HG03439 (cell line): Measurements from ENCODE around the gene GPC6.

Experiments
- ATAC-seq: cut with Tn5 transposase; IDR thresholded peaks from one replicate; pipeline ENCODE4 v1.9.1; 2021; ENCODE audit warnings: mild to moderate bottlenecking, moderate library complexity; ENCODE audit not compliant: unreplicated experiment

Gene GPC6

DNA sequence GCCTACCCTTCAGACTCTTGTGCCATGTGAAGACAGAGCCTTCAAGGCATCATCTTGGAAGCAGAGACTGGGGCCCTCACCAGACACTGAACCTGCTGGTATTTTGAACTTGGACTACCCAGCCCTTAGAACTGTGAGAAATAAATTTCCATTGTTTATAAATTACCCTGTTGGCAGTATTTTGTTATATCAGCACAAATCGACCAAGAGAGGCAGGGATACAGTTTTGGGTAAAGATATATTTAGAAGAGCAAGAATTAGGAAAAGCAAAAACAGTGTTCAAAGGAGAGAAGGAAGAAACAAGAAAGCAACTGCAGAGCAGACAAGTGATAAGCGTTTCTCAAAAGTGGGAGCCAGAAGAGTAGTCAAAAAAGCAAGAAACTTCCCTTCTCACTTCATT lies 652.1 kb downstream of the GPC6 start:
- no peak for ATAC-seq

DNA sequence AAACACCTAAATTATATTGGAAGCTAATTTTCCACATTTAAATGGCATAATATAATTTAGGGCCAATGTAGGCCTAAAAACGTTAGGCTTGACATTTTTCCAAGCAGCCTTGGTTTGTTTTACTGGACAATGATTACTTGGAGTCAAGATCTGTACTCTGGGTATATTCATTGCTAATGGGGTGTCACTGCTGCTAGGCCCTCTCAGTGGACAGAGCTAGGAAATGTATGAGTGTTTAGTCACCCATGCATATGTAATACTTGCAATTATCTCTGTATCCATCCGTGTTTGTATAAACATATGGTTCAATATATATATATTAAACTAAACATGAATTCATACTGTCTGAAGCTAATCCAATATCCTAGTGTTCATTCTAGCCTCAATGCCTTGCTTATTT lies 654.8 kb downstream of the GPC6 start:
- no peak for ATAC-seq

DNA sequence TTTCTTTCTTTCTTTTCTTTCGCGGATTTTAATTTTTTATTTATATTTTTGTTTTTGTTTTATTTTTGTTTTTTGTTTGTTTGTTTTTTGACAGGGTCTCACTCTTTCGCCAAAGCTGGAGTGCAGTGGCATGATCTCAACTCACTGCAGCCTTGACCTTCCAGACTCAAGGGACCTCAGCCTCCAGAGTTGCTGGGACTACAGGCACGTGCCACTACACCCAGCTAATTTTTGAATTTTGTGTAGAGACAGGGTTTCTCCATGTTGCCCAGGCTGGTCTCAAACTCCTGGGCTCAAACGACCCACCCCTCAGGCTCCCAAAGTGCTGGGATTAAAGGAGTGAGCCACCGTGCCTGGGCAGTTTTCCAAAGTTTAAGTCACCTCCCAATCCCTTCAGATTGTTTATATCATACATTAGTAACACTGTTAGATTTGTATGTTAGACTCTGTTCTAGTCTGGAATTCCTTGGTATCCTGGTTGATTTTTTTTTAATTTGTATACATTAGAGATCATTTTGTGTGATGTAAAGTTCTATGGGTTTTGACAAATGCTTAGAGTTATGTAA lies 655.6 kb downstream of the GPC6 start:
- ATAC-seq = no peak

- ATAC-seq = no peak
These were observed 662.9 kb downstream of the GPC6 start for GRCh38 chr13:93889430-93889951.

DNA sequence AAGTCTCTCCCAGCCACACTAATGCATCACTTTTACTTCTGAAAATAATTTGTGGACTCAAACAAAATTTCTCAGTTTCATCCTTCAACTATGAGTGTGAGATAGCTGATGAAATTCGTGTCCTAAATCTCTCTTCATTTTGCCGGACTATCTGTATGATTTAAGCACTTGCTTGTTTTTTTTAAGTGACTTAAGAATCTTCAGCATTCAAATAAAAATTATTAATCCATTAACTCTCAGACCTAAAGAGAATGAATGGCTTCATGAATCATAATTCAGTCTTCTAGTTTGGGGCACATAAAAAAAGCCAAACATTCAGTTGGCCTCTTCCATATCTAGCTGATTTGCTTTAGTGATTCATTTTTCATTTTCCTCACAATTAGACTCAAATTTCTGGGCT lies 673.4 kb downstream of the GPC6 start:
- no peak for ATAC-seq

GRCh38 chr13:93900731-93901130 lies 674.1 kb downstream of the GPC6 start:
- ATAC-seq = no peak

DNA sequence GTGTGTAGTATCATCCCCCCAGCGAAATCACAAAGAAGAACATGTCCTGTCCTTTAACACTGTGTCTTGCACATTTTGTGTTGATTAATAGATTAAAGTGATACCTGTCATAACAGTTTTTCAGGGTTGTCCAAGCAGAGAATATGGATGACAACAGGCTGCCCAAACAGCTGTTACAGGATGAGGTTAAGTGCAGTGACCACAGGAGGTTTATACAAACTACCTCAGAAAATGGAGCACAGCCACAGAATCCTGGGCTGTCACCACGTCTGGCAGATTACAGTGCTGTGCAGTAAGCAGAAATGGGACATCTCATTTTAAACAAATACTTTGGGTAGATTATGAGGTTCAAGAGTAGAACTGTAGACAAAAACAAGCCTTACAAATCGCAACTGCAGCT lies 677.3 kb downstream of the GPC6 start:
- no peak for ATAC-seq

- ATAC-seq = no peak
These were observed 688.7 kb downstream of the GPC6 start for GRCh38 chr13:93915269-93915809.

GRCh38 chr13:93922063-93922855 lies 695.7 kb downstream of the GPC6 start:
- no peak for ATAC-seq

DNA sequence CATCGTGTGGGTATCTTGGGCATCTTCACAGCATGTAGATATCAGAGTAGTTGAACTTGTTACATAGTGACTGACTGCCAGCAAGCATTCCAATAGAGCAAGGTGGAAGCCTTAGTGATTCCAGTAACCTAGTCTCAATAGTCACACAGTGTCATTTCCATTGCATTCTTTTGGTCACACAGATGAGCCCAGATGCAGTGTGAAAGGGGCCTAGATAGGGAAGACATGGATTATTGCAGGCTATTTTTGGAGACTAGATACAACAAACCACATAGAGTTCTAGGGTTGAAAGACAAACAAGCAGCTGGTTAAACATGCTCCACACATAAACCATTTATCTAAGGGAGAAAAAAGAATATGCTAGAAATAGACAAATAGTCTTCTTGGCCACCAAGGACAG lies 699.4 kb downstream of the GPC6 start:
- no peak for ATAC-seq

DNA sequence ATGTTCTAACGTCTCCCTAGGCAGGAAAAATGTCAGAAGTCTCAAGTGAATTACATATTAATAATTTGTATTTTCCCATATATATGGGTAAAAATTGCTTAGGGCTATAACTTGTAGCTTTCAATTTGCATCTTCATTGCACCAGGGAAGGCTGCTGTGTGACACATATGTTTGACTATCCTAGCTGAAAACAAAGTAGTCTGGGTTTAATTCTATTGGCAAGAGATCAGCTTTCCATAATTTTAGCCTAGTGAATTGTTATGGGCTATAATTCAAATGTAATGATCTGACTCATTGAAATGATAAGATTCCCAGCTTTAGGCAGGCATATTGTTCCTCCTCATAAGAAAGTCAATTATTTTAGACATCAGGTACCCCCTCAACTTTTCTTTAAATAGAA lies 699.8 kb downstream of the GPC6 start:
- ATAC-seq = no peak

GRCh38 chr13:93927431-93927830 lies 700.8 kb downstream of the GPC6 start:
- ATAC-seq = no peak

GRCh38 chr13:93932901-93933300 lies 706.3 kb downstream of the GPC6 start:
- ATAC-seq = no peak

DNA sequence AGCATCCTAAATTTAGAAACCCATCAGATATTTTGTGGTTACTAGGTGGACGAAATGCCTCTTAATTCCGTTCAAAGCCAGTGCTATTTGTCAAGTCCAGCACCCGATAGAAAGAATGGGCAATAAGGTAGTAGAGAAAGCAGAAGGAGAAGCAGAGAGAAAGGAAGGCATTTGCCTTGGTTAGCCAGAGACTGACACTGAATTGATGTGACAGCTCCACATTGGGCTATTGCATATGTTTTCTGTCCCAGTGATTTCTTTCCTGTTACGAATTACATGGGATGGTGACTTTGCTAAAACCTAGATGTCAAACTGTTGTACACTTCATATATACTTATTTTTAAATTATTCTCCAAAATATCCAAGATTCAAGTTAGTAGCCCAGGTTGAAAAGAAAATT lies 710.3 kb downstream of the GPC6 start:
- no peak for ATAC-seq

GRCh38 chr13:93941444-93941843 lies 714.8 kb downstream of the GPC6 start:
- ATAC-seq = no peak

- no peak for ATAC-seq
These were observed 715.4 kb downstream of the GPC6 start for GRCh38 chr13:93942016-93942415.

DNA sequence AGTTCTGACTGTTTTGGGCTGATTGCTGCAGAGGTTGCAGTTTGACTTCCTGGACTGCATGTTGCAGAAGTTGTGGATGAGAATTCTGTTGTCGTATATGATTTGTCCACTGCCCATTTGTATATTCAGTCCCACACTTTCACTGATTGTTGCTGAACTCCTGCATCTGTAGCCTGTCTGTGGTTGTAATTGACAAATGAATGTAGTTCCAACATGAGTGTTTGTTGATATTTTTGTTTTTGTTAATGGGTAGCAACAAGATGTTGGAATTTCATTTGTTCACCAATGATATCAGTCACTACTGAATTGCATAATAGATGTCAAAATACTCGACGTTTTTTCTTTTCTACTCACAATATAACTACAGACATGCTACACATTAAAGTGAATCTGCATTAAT lies 719.0 kb downstream of the GPC6 start:
- ATAC-seq = no peak

GRCh38 chr13:93946994-93947393 lies 720.4 kb downstream of the GPC6 start:
- ATAC-seq = no peak

GRCh38 chr13:93947651-93948050 lies 721.0 kb downstream of the GPC6 start:
- ATAC-seq = no peak

DNA sequence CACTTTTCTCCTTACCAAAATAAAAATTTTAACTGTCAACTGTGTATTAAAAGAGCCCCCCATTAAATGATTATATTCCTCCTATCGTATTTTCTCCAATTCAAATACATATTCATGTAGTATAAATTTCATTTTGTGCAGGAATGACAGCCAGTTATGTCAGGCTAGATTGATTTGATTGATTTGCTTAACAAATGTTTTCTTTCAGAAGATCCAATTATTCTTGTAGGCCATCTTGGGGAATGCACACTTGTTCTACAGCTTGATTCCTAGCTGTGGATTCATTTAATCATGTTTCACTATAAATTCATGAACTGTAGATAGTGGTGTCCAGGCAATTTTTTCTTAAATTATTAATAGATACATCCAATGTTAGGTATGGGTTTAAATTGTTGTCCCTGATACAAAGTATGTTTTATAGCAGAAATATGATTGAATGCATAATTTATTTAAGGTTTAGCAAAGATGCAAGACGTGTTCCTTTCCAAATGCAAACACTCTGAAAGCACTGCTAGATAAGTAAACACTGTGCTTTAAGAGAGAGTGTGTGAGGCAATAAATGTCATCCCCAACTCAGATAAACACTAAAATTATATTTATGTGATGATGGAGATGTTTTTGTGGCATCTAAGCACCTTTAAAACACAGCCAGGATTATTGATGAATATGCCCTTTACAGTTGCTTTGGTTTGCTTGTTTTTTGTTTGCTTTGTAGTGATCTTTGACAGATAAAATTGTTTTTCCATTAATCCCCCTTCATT lies 721.7 kb downstream of the GPC6 start:
- ATAC-seq = no peak

DNA sequence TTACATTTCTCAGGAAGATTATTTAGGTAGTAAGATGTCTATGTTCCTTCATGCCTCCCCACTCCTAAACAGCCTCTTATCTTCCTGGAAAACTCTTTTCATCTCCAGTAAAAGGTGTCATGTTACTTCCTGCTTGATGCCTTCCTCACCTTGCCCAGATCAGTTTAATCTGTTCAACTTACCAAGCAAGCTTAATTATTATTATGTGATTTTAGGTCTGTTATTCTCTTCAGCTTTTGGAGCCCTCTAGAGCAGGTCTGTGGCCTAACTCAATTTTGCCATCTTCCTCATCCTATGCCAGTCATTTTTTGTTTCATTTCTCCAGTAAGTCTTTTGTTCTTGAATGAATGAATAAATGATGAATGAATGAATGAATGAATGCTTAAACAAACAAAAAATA lies 724.5 kb downstream of the GPC6 start:
- ATAC-seq = no peak

GRCh38 chr13:93951951-93952350 lies 725.3 kb downstream of the GPC6 start:
- no peak for ATAC-seq
